HepG2 (cell line): ENCODE measurements around the gene UCN. TPM values are rescaled to one million over a fixed set of nuclear protein-coding genes. Genes with fewer than 3 reads are reported as not detected.

Experiments
- ATAC-seq: fragments of 200-7000 bp; cut with Tn5 transposase; 3 replicates; pipeline ENCODE4 v1.9.1; 2020; ENCODE audit warnings: mild to moderate bottlenecking, moderate library complexity
- Bru-seq: library from RNA; stranded (reverse); fragments of 400-500 nt; gene quantifications from one replicate; lab custom pipeline; 2021; lab: Mats Ljungman, UMichigan
- BruChase-seq, 2 experiments: library from RNA; stranded (reverse); fragments of 400-500 nt; gene quantifications; one replicate each; lab custom pipeline; 2021; lab: Mats Ljungman, UMichigan
- BruUV-seq: library from RNA; stranded (reverse); fragments of 400-500 nt; replicated peaks from 2 replicates; lab custom pipeline; 2021; lab: Mats Ljungman, UMichigan
- CTCF ChIA-PET: fragments of 300-600 bp; formaldehyde crosslinking; extraction: SDS; loops from one replicate; lab custom pipeline; 2021; ENCODE audit warnings: low total read pairs, inconsistent platforms, low intra/inter-chr PET ratio; lab: Yijun Ruan, JAX
- POLR2A ChIA-PET: fragments of 350-600 bp; sonication (Branson Sonifier 250); formaldehyde crosslinking; loops from one replicate; lab custom pipeline; 2020; ENCODE audit warnings: antibody characterized with exemption, inconsistent platforms; lab: Yijun Ruan, JAX
- DNase-seq: peaks from one replicate; pipeline ENCODE4 v3.0.0-alpha.2; 2015; ENCODE audit warnings: low spot score
- FAIRE-seq: peaks from 3 replicates; lab custom pipeline; 2011; peaks lifted over from hg19 to GRCh38; lab: Jason Lieb, UNC
- H2AFZ ChIP-seq: one replicate; pipeline ENCODE4 v1.6.1; 2011; ENCODE audit warnings: low read length, inconsistent platforms
- H3K27ac ChIP-seq: fragments of 300-600 bp; 3 replicates; pipeline ENCODE4 v1.8.0; 2011; ENCODE audit warnings: mixed run types, mild to moderate bottlenecking, mixed read lengths, low read length, inconsistent platforms; ENCODE audit not compliant: insufficient read depth; ENCODE audit errors: extremely low read length
- H3K27me3 ChIP-seq, 2 experiments: fragments of 200-600 bp in 1 of 2; 2 replicates in 1 of 2; 3 replicates in 1 of 2; pipeline versions ENCODE4 v1.6.0 to v1.8.0; 2011; ENCODE audit warnings: low read length in 2 of 2, mild to moderate bottlenecking in 2 of 2, moderate library complexity in 2 of 2, inconsistent platforms in 1 of 2; ENCODE audit not compliant: insufficient read depth in 2 of 2, control insufficient read depth in 1 of 2
- H3K36me3 ChIP-seq, 2 experiments: fragments of 200-600 bp in 1 of 2; replicated peaks in 1 of 2; 2 replicates in 1 of 2; 3 replicates in 1 of 2; pipeline versions ENCODE4 v1.5.1 to v1.8.0; 2011; ENCODE audit warnings: low read length in 2 of 2, inconsistent platforms in 1 of 2; ENCODE audit not compliant: insufficient read depth in 2 of 2, control insufficient read depth in 1 of 2
- H3K4me1 ChIP-seq: 2 replicates; pipeline ENCODE4 v1.5.1; 2012; ENCODE audit warnings: low read length, inconsistent platforms; ENCODE audit not compliant: insufficient read depth
- H3K4me2 ChIP-seq: 2 replicates; pipeline ENCODE4 v1.6.0; 2011; ENCODE audit warnings: low read depth, low read length, inconsistent platforms
- H3K4me3 ChIP-seq, 3 experiments: fragments of 200-600 bp in 1 of 3; sonication (generic), shearing (Covaris generic) in 1 of 3; replicated peaks in 1 of 3; 2 replicates each; pipeline ENCODE4 v1.5.1; 2011 to 2016; ENCODE audit warnings: low read length in 3 of 3, inconsistent platforms in 2 of 3, low read depth in 2 of 3, mild to moderate bottlenecking in 2 of 3, control low read depth in 1 of 3, mixed read lengths in 1 of 3; ENCODE audit not compliant: insufficient read depth in 1 of 3
- H3K79me2 ChIP-seq: one replicate; pipeline ENCODE4 v1.6.1; 2011; ENCODE audit warnings: low read length, inconsistent platforms; ENCODE audit not compliant: insufficient read depth
- H3K9ac ChIP-seq: 2 replicates; pipeline ENCODE4 v1.6.0; 2011; ENCODE audit warnings: mild to moderate bottlenecking, low read depth, low read length, inconsistent platforms; ENCODE audit not compliant: insufficient read depth
- H3K9me3 ChIP-seq: 2 replicates; pipeline ENCODE4 v1.5.1; 2012; ENCODE audit warnings: mild to moderate bottlenecking, low read length
- H4K20me1 ChIP-seq: 2 replicates; pipeline ENCODE4 v1.6.0; 2011; ENCODE audit warnings: inconsistent platforms, mild to moderate bottlenecking, low read length, moderate library complexity; ENCODE audit not compliant: insufficient read depth
- ATAD3A ChIP-seq: sonication (generic); formaldehyde crosslinking; IDR thresholded peaks from 2 replicates; pipeline ENCODE4 v1.4.0; 2020; ENCODE audit warnings: missing genetic modification reagents
- MIER2 ChIP-seq: IDR thresholded peaks from 2 replicates; pipeline ENCODE4 v1.6.1; 2016; ENCODE audit warnings: missing biosample characterization, missing genetic modification reagents
- REST ChIP-seq, 2 experiments: IDR thresholded peaks; 2 replicates each; pipeline ENCODE4 v1.6.1; 2011 to 2012; ENCODE audit warnings: low read length in 2 of 2, borderline replicate concordance in 1 of 2, low read depth in 1 of 2, mild to moderate bottlenecking in 1 of 2, moderate library complexity in 1 of 2
- ZNF687 ChIP-seq: sonication (generic); formaldehyde crosslinking; IDR thresholded peaks from 2 replicates; pipeline ENCODE4 v1.5.1; 2020; ENCODE audit warnings: mild to moderate bottlenecking, missing genetic modification reagents, moderate library complexity
- WGBS: methylation state at CpG from one replicate; pipeline ENCODE4 v1.1.6; 2017; ENCODE audit warnings: low lambda C conversion rate; 5-methylcytosine and 5-hydroxymethylcytosine counted together
- in situ Hi-C: cut with HindIII; loops from 2 replicates; pipeline ENCODE4 v1.10.0; 2017; ENCODE audit warnings: low pct_unique_long_range_greater_than_20kb; ENCODE audit not compliant: extremely low pct_ligation_motif_present
- intact Hi-C: fragments of 100-400 bp; cut with micrococcal nuclease; formaldehyde crosslinking; loops from one replicate; pipeline ENCODE4 v1.10.0; 2022; ENCODE audit not compliant: unreplicated experiment
- long read RNA-seq, 2 experiments: library from RNA in 1 of 2; library from polyadenylated mRNA in 1 of 2; stranded (forward) in 1 of 2; unstranded in 1 of 2; transcript quantifications; one replicate each; pipeline ENCODE4 v2.0.0, GENCODE V29; 2019 to 2022
- polyA minus RNA-seq, 3 experiments: library from RNA; depleted of rRNA, polyadenylated mRNA; stranded (reverse); fragments of >200 nt; gene quantifications; 2 replicates each; pipeline ENCODE4 v1.2.3, GENCODE V29; 2011; ENCODE audit warnings: low replicate concordance in 1 of 3
- polyA plus RNA-seq, 8 experiments: library from polyadenylated mRNA; depleted of rRNA in 3 of 8; stranded (reverse) in 7 of 8; unstranded in 1 of 8; fragments of >200 nt; fragmentation: Illumina TruSeq in 4 of 8; extraction: Trizol in 4 of 8; gene quantifications; 2 replicates each; pipeline versions ENCODE4 v1.2.1 to v1.2.3, GENCODE V29; 2011 to 2016; ENCODE audit warnings: low read depth in 4 of 8, missing spikeins in 1 of 8, mixed read lengths in 1 of 8; ENCODE audit not compliant: insufficient read depth in 1 of 8
- total RNA-seq, 5 experiments: library from RNA; depleted of rRNA; stranded (reverse); fragments of >200 nt; fragmentation: Illumina TruSeq; extraction: Trizol; gene quantifications; 2 replicates each; pipeline ENCODE4 v1.2.3, GENCODE V29; 2016; ENCODE audit warnings: low read depth in 1 of 5

Gene UCN
- total RNA-seq (2016; rRNA removed; fragmentation: Illumina TruSeq; extraction: Trizol) (0.36 and 1.2 TPM in 2 replicates), polyA plus RNA-seq (2011; rRNA removed) (2.3 and 2.6 TPM in 2 replicates), polyA minus RNA-seq (2011; rRNA and poly(A)+ RNA removed; ENCODE audit: low replicate concordance) (0.54 and 2.7 TPM in 2 replicates), Bru-seq, nascent RNA (percentile 42 among the genes with signal in this experiment), BruChase-seq, experiment 1, labeled RNA remaining after a 6-hour chase (percentile 62 among the genes with signal in this experiment), BruChase-seq, experiment 2, labeled RNA remaining after a 2-hour chase (percentile 51 among the genes with signal in this experiment)
- total RNA-seq (2016; cell fraction: cytosol; rRNA removed; fragmentation: Illumina TruSeq; extraction: Trizol; ENCODE audit: low read depth): not detected in 2 replicates
- total RNA-seq (2016; cell fraction: insoluble cytoplasmic fraction; rRNA removed; fragmentation: Illumina TruSeq; extraction: Trizol): 0.25 and 0.54 TPM in 2 replicates
- 0.24 and 0.25 TPM in 2 replicates for total RNA-seq (2016; cell fraction: membrane; rRNA removed; fragmentation: Illumina TruSeq; extraction: Trizol)
- total RNA-seq (2016; cell fraction: nucleus; rRNA removed; fragmentation: Illumina TruSeq; extraction: Trizol): 0.53 and 1.4 TPM in 2 replicates
- polyA plus RNA-seq (2011; cell fraction: cytosol; rRNA removed): 1.3 and 2.9 TPM in 2 replicates
- polyA plus RNA-seq (2011; cell fraction: nucleus; rRNA removed): 22.6 and 33.5 TPM in 2 replicates
- 1.8 TPM in 2 replicates for polyA plus RNA-seq (2012)
- polyA plus RNA-seq (2016; cell fraction: cytosol; fragmentation: Illumina TruSeq; extraction: Trizol; ENCODE audit: low read depth): 0.14 TPM in 1 of 2 replicates, not detected in the other
- 0.46 TPM in 1 of 2 replicates, not detected in the other for polyA plus RNA-seq (2016; cell fraction: insoluble cytoplasmic fraction; fragmentation: Illumina TruSeq; extraction: Trizol; ENCODE audit: low read depth)
- polyA plus RNA-seq (2016; cell fraction: membrane; fragmentation: Illumina TruSeq; extraction: Trizol; ENCODE audit: low read depth): 0.25 TPM in 1 of 2 replicates, not detected in the other
- polyA plus RNA-seq (2016; cell fraction: nucleus; fragmentation: Illumina TruSeq; extraction: Trizol; ENCODE audit: insufficient read depth, low read depth): 2.6 and 2.7 TPM in 2 replicates
- polyA minus RNA-seq (2011; cell fraction: cytosol; rRNA and poly(A)+ RNA removed): not detected in 2 replicates
- polyA minus RNA-seq (2011; cell fraction: nucleus; rRNA and poly(A)+ RNA removed): 1.7 and 2.1 TPM in 2 replicates
- long read RNA-seq, experiment 1, partial matches to known transcripts: 0 of 5 reads
- long read RNA-seq, experiment 1, other reads (novel, unspliced or antisense): 1 of 5 reads
- long read RNA-seq, experiment 2, partial matches to known transcripts: 0 of 1 reads
- long read RNA-seq, experiment 2, other reads (novel, unspliced or antisense): 0 of 1 reads

- POLR2A ChIA-PET: interaction anchor here (1.7 kb wide), 1 partner anchor 9 kb away, joined by 3 read pairs; no protein-coding TSS in a partner anchor
- intact Hi-C loops: no loop called here
- in situ Hi-C loops: no loop called here
- Histone ChIP-seq H3K79me2 (no peaks in the 10 kb centered on the region), H3K36me3 (peaks cover 0 to 2% of the 10 kb centered on the region in 2 experiments; a peak in 2 of 5 replicates), H3K27me3 (peaks cover 0 to 5% of the 10 kb centered on the region in 2 experiments; a peak in 2 of 5 replicates), H3K4me1 (peaks cover 28% of the 10 kb centered on the region), H3K9me3 (no peaks in the 10 kb centered on the region), H3K9ac (no peak within 1 kb of the TSS), H3K4me3 (no peak within 1 kb of the TSS), H4K20me1 (no peaks in the 10 kb centered on the region), H3K4me2 (no peak within 1 kb of the TSS), H2AFZ (no peak within 1 kb of the TSS), H3K27ac (no peak within 1 kb of the TSS)
- BruUV-seq: no TSS peak
- FAIRE-seq (no peak), ATAC-seq (no peak), DNase-seq (no peak)
- no peak for TF ChIP-seq ATAD3A (CRISPR knock-in tag)
- peak; percentile 18 for TF ChIP-seq ZNF687
- TF ChIP-seq MIER2: peak; percentile 89
- peak; percentile 83 to 91 for TF ChIP-seq REST (IDR thresholded peaks at IDR 0.05; ENCODE audit: borderline replicate concordance in 1 of 2, low read depth in 1 of 2, low read length in 2 of 2)
- 91% methylated on average over 23 of the region's 25 CpGs for WGBS
- CTCF ChIA-PET: no interaction called here
These were observed at the start of gene UCN for GRCh38 chr2:27308359-27308881. Gene UCN, minus strand, starts transcription at chr2:27308445. Its CDS starts 550 bp downstream, at chr2:27307895.
